PC-9 (cell line): ENCODE data around the gene ALKBH6. TPM values are rescaled to one million over a fixed set of nuclear protein-coding genes. Genes with fewer than 3 reads are reported as not detected.

Source experiments
- BruUV-seq: library from RNA; stranded (reverse); fragments of 400-500 nt; replicated peaks from 2 replicates; lab custom pipeline; 2021; lab: Mats Ljungman, UMichigan
- CTCF ChIA-PET: fragments of 300-600 bp; sonication (Branson Sonifier 250); formaldehyde crosslinking; loops from one replicate; lab custom pipeline; 2022; ENCODE audit warnings: antibody characterized with exemption; lab: Charles Lee
- POLR2A ChIA-PET: fragments of 300-600 bp; sonication (Branson Sonifier 250); formaldehyde crosslinking; loops from one replicate; lab custom pipeline; 2022; ENCODE audit warnings: antibody characterized with exemption; ENCODE audit not compliant: unreplicated experiment; lab: Charles Lee
- DNase-seq, 2 experiments: peaks; one replicate each; pipeline versions ENCODE4 v3.0.0 to v3.0.0-alpha.2; 2015 to 2022; ENCODE audit warnings: mixed read lengths in 1 of 2
- H2AFZ ChIP-seq: fragments of 200-600 bp; sonication (generic); 2 replicates; pipeline ENCODE4 v1.8.1; 2017; ENCODE audit warnings: antibody characterized with exemption
- H3F3A ChIP-seq: fragments of 200-600 bp; sonication (generic); 2 replicates; pipeline ENCODE4 v1.8.1; 2017; ENCODE audit warnings: antibody characterized with exemption, mild to moderate bottlenecking, low read depth; ENCODE audit not compliant: insufficient read depth
- H3K27ac ChIP-seq: fragments of 200-600 bp; sonication (generic); 2 replicates; pipeline ENCODE4 v1.6.1; 2016; ENCODE audit warnings: mixed run types
- H3K27me3 ChIP-seq: fragments of 200-600 bp; sonication (generic); 2 replicates; pipeline ENCODE4 v1.6.1; 2016; ENCODE audit warnings: low read depth, mixed run types; ENCODE audit not compliant: insufficient read depth
- H3K36me3 ChIP-seq: fragments of 200-600 bp; sonication (generic); 2 replicates; pipeline ENCODE4 v1.6.1; 2016; ENCODE audit warnings: low read depth, mixed run types
- H3K4me1 ChIP-seq: fragments of 200-600 bp; sonication (generic); replicated peaks from 2 replicates; pipeline ENCODE4 v1.6.1; 2016; ENCODE audit warnings: mixed run types; ENCODE audit not compliant: insufficient read depth
- H3K4me2 ChIP-seq: fragments of 200-600 bp; sonication (generic); 2 replicates; pipeline ENCODE4 v1.6.1; 2017; ENCODE audit warnings: mixed run types
- H3K4me3 ChIP-seq: fragments of 200-600 bp; sonication (generic); 2 replicates; pipeline ENCODE4 v1.6.1; 2016; ENCODE audit warnings: mixed run types
- H3K79me2 ChIP-seq: fragments of 200-600 bp; sonication (generic); 2 replicates; pipeline ENCODE4 v1.6.1; 2017; ENCODE audit warnings: low read depth, mixed run types
- H3K9me2 ChIP-seq: fragments of 200-600 bp; sonication (generic); 2 replicates; pipeline ENCODE4 v1.8.1; 2017; ENCODE audit warnings: mild to moderate bottlenecking; ENCODE audit not compliant: insufficient read depth
- H3K9me3 ChIP-seq: fragments of 200-600 bp; sonication (generic); 2 replicates; pipeline ENCODE4 v1.8.1; 2016; ENCODE audit warnings: low read depth; ENCODE audit not compliant: insufficient read depth
- H4K20me1 ChIP-seq: fragments of 200-600 bp; sonication (generic); 2 replicates; pipeline ENCODE4 v1.8.1; 2017; ENCODE audit not compliant: insufficient read depth
- CTCF ChIP-seq: fragments of 200-600 bp; sonication (generic); conservative IDR thresholded peaks from 2 replicates; pipeline ENCODE4 v1.6.1; 2017; ENCODE audit warnings: mixed run types, antibody characterized with exemption, mild to moderate bottlenecking, moderate library complexity
- EZH2 ChIP-seq: fragments of 200-600 bp; sonication (generic); IDR thresholded peaks from 2 replicates; pipeline ENCODE4 v1.8.0; 2017; ENCODE audit warnings: antibody characterized with exemption, low read depth
- intact Hi-C: fragments of 100-400 bp; cut with micrococcal nuclease; formaldehyde crosslinking; loops from one replicate; pipeline ENCODE4 v1.10.0; 2022; ENCODE audit not compliant: unreplicated experiment
- total RNA-seq: library from RNA; stranded (reverse); gene quantifications from 2 replicates; pipeline ENCODE4 v1.2.3, GENCODE V29; 2021

ALKBH6 gene
- total RNA-seq, 1 experiment from 2014 or later, result 55.1 TPM

- Histone ChIP-seq H3F3A (no peaks in the 10 kb centered on the region), H3K4me1 (no peaks in the 10 kb centered on the region), H3K9me2 (no peaks in the 10 kb centered on the region), H3K27me3 (peaks cover 30% of the 10 kb centered on the region), H3K4me2 (no peak overlapping the region), H3K27ac (no peak overlapping the region), H4K20me1 (no peaks in the 10 kb centered on the region), H3K36me3 (no peaks in the 10 kb centered on the region), H2AFZ (no peak overlapping the region), H3K4me3 (no peak overlapping the region), H3K9me3 (no peaks in the 10 kb centered on the region; the same call in 1 of the 2 replicates), H3K79me2 (no peaks in the 10 kb centered on the region)
- intact Hi-C loops, result no loop called here
- DNase-seq, result no peak
- no TSS peak for BruUV-seq
- ChIA-PET POLR2A (no interaction called here), CTCF (no interaction called here)
- TF ChIP-seq CTCF, result no peak
- no peak for TF ChIP-seq EZH2
Observed at GRCh38 chr19:35960432-35960972, 53.5 kb downstream of the ALKBH6 start.

DNA sequence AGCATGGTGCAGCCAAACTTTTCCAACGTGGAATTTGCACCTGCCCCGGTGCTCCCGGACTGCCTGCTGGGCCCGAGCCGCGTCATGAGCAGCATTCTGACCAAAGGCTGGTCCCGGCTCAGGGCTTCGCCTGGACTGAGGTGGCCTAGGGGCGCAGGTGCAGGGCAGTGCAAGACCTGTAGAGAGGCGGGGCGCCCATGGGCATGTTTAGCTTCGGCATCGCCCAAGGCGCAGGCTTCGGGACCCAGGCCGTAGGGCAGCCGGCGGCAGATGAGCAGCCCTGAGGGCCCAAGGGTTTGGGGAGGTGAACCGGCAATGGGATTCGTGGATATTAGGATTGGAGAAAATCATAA lies 54.1 kb downstream of the ALKBH6 start:
- Histone ChIP-seq H4K20me1 (no peaks in the 10 kb centered on the region), H3K79me2 (no peaks in the 10 kb centered on the region), H2AFZ (no peak overlapping the region), H3K36me3 (no peaks in the 10 kb centered on the region), H3K27me3 (peaks cover 27% of the 10 kb centered on the region), H3K4me3 (no peak overlapping the region), H3K9me3 (no peaks in the 10 kb centered on the region; the same call in 1 of the 2 replicates), H3K9me2 (no peaks in the 10 kb centered on the region), H3F3A (no peaks in the 10 kb centered on the region), H3K27ac (no peak overlapping the region), H3K4me2 (no peak overlapping the region), H3K4me1 (no peaks in the 10 kb centered on the region)
- no peak for DNase-seq
- no peak for TF ChIP-seq EZH2
- TF ChIP-seq CTCF, result no peak
- CTCF ChIA-PET, result no interaction called here
- intact Hi-C loops, result no loop called here
- BruUV-seq, result no TSS peak
- POLR2A ChIA-PET, result no interaction called here

Other genes starting within 250 kb of the ALKBH6 start
- 17.4 and 21.3 TPM in 2 replicates for gene ARHGAP33, start 238.6 kb downstream of the ALKBH6 start, total RNA-seq
- not detected in 2 replicates for gene PRODH2, start 201.4 kb downstream of the ALKBH6 start, total RNA-seq
- gene NPHS1, start 161.7 kb downstream of the ALKBH6 start, total RNA-seq, result not detected in 2 replicates
- gene KIRREL2, start 157.3 kb downstream of the ALKBH6 start, total RNA-seq, result not detected in 2 replicates
- 2.0 and 2.1 TPM in 2 replicates for gene APLP1, start 145.6 kb downstream of the ALKBH6 start, total RNA-seq
- gene NFKBID, start 113.7 kb downstream of the ALKBH6 start, total RNA-seq, result 15.7 and 27.5 TPM in 2 replicates
- gene HCST, start 111.7 kb downstream of the ALKBH6 start, total RNA-seq, result 1.8 and 2.6 TPM in 2 replicates
- not detected in 2 replicates for gene TYROBP, start 105.9 kb downstream of the ALKBH6 start, total RNA-seq
- 10.5 and 14.7 TPM in 2 replicates for gene LRFN3, start 77.8 kb downstream of the ALKBH6 start, total RNA-seq
- 16.9 and 22.4 TPM in 2 replicates for gene SDHAF1, start 19.0 kb downstream of the ALKBH6 start, total RNA-seq
- gene SYNE4, start 5.4 kb downstream of the ALKBH6 start, total RNA-seq, result 36.6 and 39.5 TPM in 2 replicates
- 4.2 and 5.0 TPM in 2 replicates for gene CLIP3, start 18.7 kb upstream of the ALKBH6 start, total RNA-seq
- 5.2 and 6.2 TPM in 2 replicates for gene THAP8, start 40.1 kb upstream of the ALKBH6 start, total RNA-seq
- 14.0 and 17.0 TPM in 2 replicates for gene WDR62, start 40.7 kb upstream of the ALKBH6 start, total RNA-seq
- not detected in 2 replicates for gene OVOL3, start 96.9 kb upstream of the ALKBH6 start, total RNA-seq
- gene POLR2I, start 100.7 kb upstream of the ALKBH6 start, total RNA-seq, result 92.2 and 131 TPM in 2 replicates
- gene TBCB, start 101.3 kb upstream of the ALKBH6 start, total RNA-seq, result 126 and 150 TPM in 2 replicates
- 1,014 and 1,177 TPM in 2 replicates for gene CAPNS1, start 125.9 kb upstream of the ALKBH6 start, total RNA-seq
- not detected in 2 replicates for gene COX7A1, start 138.2 kb upstream of the ALKBH6 start, total RNA-seq
- 3.3 and 4.3 TPM in 2 replicates for gene ZNF565, start 200.5 kb upstream of the ALKBH6 start, total RNA-seq
- gene ZNF146, start 200.9 kb upstream of the ALKBH6 start, total RNA-seq, result 53.1 and 68.0 TPM in 2 replicates